Measurements from ENCODE around the gene GRK7.

The GRK7 gene, protein sequence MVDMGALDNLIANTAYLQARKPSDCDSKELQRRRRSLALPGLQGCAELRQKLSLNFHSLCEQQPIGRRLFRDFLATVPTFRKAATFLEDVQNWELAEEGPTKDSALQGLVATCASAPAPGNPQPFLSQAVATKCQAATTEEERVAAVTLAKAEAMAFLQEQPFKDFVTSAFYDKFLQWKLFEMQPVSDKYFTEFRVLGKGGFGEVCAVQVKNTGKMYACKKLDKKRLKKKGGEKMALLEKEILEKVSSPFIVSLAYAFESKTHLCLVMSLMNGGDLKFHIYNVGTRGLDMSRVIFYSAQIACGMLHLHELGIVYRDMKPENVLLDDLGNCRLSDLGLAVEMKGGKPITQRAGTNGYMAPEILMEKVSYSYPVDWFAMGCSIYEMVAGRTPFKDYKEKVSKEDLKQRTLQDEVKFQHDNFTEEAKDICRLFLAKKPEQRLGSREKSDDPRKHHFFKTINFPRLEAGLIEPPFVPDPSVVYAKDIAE (N-terminal part only)

DNA sequence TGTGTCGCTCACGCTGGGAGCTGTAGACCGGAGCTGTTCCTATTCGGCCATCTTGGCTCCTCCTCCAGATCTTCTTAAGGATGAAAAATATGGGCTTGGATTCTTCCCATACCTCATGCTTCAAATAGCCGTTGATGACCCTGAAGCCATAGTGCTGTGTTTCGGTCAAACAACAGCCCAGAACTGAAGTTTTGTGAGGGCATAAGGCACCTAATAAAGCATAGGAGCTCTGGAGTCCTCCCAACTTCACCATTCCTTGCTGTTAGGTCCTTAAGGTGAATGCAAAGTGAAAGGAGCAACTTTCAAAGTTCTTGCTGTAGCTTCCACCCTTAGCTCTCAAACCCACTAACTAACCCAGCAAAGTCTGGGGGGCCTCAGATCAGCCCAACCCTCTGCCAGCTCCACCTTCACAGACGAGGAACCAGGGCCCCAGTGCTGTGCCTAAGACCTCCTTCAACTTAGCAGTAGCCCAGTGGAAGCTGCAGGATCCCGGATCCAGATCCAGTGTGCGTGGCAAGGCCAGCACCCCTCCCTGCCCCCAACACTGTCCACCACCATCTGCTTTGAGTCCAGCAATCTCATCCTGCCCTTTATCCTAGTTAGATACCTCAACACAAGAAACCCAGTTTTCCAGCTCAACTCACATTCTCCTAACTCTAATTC is at the start of gene GRK7:
TSS of gene GRK7 (plus strand) at position 321 of the 663 bp plus-strand sequence. CDS start 14,877 bp downstream, outside the sequence.
- no peak for DNase-seq (ENCODE audit: low spot score)

DNA sequence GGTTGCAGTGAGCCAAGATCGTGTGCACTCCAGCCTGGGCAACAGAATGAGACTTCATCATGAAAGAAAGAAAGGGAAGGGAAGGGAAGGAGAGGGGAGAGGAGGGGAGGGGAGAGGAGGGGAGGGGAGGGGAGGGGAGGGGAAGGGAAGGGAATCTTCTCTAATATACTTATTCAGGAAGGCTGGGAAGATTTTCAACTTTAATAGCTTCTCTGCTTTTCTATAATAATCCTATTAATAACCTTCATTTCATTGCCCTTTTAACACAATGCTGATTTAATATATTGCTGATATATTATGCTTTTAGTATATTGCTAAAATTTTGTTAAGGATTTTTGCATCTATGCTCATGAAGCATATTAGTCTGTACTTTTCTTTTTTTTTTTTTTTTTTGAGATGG is 48.5 kb upstream of the GRK7 start:
- DNase-seq (ENCODE audit: low spot score), result no peak

DNA sequence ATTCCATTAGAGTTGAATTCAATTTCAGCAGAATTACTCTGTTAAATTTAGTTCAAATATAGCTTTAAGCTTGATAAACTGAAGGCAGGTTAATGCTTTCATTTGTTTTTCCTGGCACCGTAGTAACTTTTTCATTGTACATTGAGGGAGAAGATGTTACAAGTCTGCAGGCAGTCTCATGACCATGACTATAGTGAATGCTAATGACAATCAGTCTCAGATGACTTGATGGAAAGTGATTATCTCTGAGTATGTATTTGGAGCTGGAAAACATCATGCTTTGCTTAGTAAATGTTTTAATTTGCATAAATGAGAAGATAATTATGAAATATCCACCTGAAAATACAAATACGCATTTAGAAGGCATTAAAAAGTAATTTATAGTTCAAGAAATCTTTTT is 41.1 kb upstream of the GRK7 start:
- no peak for DNase-seq (ENCODE audit: low spot score)

DNA sequence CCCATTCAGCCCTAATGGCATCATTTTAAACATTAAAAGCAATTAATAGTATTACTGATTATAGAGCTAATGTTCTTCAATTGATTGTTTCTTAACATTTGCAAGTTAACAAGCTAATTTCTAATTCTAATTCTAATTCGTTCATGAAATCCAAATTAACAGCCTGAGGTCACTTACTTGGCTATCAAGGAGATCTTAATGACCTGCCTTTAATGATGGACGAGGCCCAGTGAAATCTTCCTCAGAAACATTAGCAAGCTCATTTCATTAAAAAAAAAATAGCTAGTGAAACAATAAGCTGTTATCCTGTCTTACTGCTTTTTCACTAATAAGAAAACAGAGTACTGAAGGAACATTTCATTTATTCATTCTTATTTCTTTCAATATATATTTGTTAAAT is 40.6 kb upstream of the GRK7 start:
- DNase-seq (ENCODE audit: low spot score), result no peak

DNA sequence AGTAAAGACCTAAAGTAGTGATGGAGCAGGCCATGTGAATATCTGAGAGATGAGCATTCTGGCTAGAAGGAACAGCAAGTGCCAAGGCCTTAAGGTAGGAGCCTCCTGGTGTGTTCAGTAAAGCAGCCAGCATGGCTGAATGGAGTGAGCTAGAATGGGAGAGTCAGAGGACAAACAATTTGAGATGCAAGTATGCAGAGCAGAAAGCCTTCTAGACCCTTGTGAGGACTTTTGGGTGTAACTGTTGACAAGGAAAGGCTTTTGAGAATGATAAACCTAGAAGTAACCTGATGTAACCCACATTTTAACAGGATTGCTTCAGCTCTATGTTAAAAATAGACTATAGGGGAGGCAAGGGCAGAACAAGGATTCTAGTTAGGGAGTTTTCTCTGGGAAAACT is 40.0 kb upstream of the GRK7 start:
- DNase-seq (ENCODE audit: low spot score), result no peak

DNA sequence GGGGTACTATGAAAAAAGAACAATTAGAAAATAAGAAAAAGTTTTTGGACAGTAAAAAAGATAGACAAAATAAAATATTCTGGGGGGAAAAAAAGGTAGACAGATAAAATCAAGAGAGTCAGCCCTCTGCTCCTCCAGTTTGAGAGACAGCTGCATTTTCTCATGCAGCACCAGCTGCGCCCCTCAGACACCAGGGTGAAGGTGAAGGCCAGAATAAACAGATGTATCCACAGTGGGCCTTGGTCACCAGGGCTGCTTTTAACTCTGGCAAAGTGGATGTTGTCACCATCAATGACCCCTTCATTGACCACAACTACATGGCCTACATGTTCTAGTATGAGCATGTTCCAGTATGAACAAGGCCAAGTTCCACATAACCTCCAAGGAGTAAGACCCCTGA is 39.0 kb upstream of the GRK7 start:
- DNase-seq (ENCODE audit: low spot score), result no peak

DNA sequence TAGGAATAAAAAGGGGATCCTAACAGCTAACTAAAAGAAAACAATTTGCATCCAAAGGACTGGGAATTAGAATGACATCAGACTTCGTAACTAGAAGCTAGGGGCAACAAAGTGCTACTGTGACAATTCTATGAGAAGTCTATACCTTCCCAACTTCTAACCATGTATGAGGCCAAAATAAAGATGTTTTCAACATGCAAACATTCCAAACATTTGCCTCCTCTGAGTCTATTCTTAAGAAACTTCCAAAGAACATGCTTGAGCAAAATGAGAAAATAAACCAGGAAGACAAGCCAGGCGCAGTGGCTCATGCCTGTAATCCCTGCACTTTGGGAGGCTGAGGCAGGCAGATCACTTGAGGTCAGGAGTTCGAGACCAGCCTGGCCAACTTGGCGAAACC is 38.2 kb upstream of the GRK7 start:
- DNase-seq (ENCODE audit: low spot score), result no peak

DNA sequence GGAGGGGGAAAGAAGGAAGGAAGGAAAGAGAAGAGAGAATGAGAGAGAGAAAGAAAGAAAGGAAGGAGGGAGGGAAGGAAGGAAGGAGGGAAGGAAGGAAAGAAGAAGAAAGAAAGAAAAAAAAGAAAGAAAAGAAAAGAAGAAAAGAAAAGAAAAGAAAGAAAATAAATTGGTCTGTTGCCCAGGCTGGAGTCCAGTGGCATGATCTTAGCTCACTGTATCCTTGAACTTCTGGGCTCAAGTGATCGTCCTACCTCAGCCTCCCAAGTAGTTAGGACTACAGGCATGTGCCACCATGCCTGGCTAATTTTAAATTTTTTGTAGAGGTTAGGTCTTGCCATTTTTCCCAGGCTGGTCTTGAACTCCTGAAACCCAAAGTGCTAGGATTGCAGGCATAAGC is 36.7 kb upstream of the GRK7 start:
- no peak for DNase-seq (ENCODE audit: low spot score)

DNA sequence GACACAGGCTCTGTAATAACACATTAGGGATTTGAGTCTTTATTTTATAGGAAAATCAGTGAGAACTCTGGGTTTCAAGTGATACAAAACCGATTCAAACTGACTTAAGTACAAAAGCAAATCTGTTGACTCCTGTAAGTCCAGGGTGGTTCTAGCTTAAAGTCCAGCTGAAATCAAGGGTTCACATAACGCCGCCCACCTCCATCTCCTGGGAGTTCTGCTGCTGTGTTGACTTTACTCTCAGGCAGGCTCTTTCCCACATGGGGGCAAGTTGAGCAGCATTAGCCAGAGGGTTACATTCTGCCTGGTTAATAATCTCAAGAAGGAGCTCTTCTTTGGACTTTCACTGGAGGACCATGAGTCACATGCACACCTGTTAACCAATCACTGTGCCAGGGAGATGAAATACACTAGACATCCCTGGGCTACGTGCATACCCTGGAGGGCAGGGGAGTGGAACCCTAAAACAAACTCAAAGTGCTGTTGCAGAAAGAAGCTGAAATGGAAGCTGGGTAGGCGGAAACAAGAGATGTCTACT is 34.8 kb upstream of the GRK7 start:
- DNase-seq (ENCODE audit: low spot score), result no peak

DNA sequence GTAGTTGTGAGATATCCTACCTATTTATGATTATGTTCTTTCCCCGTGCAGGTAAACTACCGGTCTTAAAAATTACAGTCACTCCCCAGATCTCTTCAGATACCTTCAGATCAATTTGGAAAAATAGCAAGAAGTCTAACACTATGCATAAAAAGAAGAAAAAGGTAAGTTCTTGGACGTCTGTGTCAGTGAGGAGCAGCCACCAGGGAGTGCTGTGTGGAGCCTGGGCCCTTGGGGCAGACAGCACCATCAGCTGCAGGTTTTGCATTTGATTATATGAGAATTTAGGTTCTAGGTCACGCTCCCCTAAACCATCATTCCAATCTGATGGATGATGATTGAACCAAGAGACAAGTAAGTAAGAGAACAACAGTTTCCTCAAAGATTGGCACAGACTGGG is 34.0 kb upstream of the GRK7 start:
- no peak for DNase-seq (ENCODE audit: low spot score)

DNA sequence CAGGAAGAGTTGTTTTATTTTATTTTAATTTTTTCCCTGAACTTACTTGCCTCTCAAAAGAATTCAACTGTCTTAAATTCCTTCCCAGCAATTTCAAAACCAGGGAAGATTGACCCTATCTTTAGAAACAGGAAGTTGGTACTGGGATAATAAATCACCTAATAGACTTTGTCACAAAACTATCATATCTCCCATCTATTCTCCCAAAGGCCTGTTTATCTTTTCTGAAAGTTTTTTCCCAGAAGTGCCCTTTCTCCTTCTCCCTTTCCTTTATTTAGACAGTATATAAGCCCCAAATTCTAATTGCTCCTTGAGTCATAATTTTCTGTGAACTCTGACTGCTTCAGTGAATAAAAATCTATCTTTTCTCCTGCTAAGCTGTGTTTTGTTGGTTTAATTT is 28.0 kb upstream of the GRK7 start:
- no peak for DNase-seq (ENCODE audit: low spot score)

DNA sequence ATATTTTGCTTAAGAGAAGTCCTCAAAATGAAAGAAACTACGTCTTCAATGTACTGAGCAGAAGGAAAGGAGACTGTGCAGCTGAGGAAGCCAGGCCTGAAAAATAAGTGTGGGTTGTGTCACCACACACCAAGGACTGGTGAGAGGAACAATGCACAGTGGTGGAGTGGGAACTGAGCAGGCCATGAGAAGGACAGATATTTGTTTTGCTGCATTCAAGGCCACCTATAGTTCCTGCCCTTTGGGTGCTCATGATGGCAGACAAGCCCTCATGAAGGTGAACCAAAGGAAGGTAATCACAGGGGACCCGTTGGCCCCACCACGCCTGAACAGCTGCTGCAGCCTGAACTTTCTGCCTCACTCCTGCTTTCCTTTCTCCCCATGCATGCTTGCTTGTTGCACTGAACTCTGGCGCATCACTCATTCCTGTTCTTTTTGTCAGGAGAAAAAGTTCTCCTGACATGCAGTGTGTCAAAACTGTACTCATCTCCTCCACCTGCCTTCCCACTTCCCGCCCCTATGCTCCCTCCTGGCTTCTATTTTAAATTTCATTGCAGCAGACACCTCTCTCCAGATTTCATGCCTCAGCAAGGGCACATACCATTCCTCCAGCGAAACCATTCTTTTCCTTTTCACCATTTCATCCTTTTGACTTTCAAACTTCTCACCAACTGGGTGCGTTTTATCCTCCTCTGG is 27.3 kb upstream of the GRK7 start:
- DNase-seq (ENCODE audit: low spot score), result no peak

DNA sequence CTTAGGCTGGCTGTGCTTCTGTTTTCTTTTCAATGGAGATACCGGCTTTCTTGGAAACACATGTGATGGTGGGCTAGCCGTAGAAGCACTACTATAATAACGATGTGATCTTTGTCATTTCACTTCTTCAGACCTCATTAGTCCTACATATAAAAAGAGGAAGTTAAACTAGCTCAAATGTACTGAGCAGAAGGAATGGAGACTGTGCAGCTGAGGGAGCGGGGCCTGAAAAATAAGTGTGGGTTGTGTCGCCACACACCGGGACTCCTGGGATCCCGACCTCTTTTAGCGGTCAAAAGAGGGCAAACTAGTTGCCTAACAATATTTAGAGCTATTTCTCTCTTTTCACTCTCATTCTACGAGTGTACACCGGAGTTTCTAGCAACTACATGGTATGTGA is 26.1 kb upstream of the GRK7 start:
- no peak for DNase-seq (ENCODE audit: low spot score)

DNA sequence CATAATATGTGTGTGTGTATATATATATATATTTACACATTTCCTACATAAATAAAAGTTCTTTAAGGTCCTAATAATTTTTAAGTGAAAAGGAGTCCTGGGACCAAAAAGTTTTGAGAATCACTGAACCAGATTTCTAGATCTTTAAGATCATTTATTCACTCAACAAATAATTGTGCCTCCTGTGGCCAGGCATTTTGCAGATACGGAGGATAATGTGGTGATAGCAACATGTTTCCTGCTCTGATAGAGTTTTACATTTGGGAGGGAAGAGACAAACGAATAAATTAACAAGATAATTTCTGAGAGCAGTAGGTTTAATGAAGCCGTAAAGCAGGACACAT is 25.6 kb upstream of the GRK7 start:
- DNase-seq (ENCODE audit: low spot score), result no peak

DNA sequence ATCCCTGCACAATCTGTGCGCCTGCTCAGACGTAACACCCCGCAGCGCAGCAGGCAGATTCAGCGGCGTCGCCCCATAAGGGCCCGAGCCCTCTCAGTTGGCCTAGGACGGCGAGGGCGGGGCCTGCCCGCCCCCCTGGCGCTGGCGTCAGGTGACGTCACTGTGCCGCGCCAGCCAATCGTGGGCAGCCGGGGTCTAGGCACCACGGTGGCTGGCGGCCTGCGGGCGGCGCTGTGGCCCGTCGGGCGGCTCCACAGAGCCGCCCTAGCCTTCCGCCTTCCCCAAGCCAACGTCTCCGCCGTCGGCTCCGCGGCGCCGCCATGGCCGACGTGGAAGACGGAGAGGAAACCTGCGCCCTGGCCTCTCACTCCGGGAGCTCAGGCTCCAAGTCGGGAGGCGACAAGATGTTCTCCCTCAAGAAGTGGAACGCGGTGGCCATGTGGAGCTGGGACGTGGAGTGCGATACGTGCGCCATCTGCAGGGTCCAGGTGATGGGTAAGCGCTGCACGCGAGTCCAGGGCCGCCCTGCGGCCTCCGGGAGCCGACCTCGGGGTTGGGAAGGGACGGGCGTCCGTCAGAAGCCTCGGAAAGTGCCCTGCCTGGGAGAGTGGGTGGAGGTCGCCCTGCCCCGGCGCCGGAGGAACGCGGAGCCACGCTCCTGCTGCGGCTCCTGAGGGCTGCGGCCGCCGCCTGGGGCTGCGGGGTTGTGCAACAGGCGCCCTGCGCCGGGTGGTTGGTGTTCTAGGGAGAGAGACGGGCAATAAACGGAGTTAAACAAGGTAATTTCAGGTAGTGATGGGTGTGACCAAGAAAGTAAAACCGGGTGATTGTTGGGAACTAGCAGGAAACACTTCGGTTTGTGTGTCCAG is 25.0 kb upstream of the GRK7 start, which contains the start of gene RNF7:
TSS of gene RNF7 (plus strand) at position 277 of the 869 bp plus-strand sequence. CDS start at position 321, 44 bp downstream.
- DNase-seq (ENCODE audit: low spot score), result peak; percentile 98

DNA sequence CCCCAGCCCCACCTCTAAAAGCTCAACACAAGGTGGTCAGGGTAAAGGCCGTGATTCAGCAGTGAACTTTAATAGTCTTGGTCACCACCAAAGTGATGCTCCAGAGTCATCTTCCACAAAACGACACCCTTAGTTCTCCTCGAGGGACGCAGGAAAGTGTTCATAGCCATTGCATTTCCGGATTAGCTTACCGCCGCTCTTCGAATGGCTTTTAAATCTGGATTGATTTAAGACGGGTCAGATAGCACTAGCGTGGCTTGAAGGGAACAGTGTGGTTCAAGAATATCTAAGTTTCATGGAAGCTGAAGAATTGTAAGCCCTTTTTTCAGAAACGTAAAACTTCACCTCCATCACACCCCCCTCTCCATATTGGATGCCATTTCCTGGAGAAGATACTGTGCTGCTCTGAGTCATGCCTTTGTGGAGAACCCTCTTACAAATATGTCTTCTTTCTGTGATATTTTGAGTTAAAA is 24.3 kb upstream of the GRK7 start:
- DNase-seq (ENCODE audit: low spot score), result no peak

DNA sequence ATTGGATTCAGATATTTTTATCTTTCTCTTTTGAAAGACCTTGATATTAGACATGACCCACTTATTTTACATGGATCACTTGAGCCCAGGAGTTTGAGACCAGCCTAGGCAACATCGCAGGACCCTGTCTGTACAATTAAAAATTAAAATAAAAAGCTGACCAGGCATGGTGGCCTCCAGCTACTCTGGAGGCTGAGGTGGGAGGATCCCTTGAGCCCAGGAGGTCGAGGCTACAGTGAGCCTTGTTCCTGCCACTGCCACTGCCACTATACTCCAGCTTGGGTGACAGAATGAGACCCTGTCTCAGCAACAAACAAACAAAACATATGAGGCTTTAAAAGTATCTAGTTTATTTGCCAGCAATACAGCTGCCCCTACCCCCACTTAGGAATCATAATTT is 23.5 kb upstream of the GRK7 start:
- no peak for DNase-seq (ENCODE audit: low spot score)

DNA sequence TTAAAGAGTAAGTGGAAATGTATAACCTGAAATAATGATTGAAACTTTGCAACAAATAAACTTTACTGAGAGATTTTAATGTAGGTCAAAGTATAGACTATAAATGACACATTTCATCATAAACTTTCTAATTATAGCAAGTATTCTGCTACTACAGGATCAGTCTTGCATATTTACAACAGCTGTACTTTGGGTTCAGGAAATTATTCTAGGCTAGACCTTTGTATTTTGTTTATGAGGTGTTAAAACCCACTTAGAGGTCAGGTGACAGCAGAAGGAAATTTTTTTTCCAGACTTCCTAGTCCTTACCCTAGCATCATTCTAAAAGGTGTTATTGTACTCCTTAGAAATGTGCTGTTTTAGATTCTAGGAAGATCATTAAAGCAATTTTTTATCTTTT is 22.9 kb upstream of the GRK7 start:
- DNase-seq (ENCODE audit: low spot score), result no peak

DNA sequence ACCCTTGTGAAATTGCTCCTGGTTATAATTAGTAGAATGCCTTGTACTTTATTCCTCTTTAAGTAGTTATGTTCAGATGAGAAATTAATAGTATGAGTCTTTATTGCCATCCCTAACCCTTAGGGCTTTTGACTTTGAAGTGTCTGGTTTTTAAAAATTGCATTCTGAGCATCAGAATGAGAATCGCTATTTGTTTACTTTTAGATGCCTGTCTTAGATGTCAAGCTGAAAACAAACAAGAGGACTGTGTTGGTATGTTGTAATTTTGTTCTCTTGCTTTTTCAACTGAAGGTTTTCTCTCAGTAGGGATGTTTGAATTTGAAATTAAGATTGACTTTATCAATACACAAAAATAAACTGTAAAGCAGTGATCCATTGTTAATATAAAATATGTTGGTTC is 19.9 kb upstream of the GRK7 start:
- no peak for DNase-seq (ENCODE audit: low spot score)

DNA sequence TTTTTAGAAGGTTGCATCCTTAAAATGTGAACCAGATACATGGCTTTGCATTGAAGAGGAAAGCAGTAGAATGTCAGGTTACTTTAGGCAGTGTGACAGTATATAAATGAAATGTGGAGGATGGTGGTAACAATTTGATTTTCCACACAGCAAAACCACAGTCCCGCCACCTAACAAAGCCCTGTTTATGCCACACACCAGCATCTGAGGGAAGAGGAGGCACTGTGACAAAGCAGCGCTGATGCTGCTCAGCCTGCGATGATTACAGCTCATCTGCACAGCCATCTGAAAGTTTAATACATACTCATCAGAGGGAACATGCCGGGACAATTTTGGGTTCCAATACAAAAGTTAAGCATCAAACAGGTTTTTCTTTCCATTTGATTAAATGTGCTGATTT is 16.2 kb upstream of the GRK7 start:
- DNase-seq (ENCODE audit: low spot score), result no peak

DNA sequence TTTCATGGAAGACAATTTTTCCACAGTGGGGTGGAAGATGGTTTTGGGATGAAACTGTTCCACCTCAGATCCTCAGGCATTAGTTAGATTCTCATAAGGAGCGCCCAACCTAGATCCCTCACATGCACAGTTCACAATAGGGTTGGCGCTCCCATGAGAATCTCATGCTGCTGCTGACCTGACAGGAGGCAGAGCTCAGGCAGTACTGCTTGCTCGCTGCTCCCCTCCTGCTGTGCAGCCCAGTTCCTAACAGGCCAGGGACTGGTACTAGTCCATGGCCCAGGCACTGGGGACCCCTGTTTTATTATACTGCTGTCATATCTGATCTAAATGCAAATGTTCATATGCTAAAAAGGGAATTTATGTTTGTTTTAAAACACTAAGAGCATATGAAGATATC is 9.8 kb upstream of the GRK7 start:
- DNase-seq (ENCODE audit: low spot score), result no peak

DNA sequence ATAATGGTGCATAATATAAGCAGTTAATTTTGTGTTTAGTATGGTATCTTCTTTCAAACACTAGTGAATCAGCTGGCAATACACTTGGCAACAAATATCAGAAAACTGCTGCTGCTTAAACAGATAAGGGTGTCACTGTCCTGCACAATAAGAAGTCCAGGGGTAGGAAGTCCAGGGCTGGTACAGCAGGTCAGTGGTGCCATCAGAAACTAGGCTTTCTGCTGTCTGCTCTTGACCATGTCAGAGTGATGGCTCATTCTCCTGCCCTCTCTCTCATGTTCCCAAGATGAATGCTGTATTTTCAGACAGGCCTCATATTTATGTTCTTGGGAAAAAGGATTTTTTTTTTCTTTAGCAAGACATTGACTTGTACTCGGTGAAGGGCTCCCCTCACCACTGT is 9.2 kb upstream of the GRK7 start:
- no peak for DNase-seq (ENCODE audit: low spot score)

Data from left forelimb (tissue), 1 donor.